NCI-H2107 treated with DMSO at 0.1 percent for 48 hours (cell line): ENCODE data around the gene ENTPD3.
"Not testable (repeated sequence)": the region's sequence is repeated elsewhere in the genome, so short reads cannot be mapped to it uniquely, and the experiment has no call there.

Experiments used
- DNase-seq: peaks from one replicate; lab custom pipeline; 2025; ENCODE audit not compliant: unreplicated experiment; lab: John Stamatoyannopoulos, UW

Gene ENTPD3

DNA sequence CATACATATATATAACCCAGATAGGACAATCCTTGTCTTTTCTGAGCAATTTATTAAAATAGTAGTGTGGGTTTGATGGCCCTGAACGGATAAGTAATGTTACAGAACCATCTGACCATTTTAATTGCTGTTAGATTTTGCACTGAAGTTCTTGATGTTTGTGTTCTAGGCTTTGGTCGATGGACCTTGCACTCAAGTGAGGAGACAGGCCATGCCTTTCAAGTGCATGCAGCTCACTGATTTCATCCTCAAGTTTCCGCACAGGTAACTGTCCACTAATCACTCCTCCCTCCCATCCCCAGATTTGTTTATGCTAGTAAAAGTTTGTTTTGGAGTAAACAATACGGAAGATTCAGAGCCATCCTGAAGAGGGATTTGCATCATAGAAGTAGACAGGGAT lies 71.5 kb downstream of the ENTPD3 start:
- DNase-seq: no peak

DNA sequence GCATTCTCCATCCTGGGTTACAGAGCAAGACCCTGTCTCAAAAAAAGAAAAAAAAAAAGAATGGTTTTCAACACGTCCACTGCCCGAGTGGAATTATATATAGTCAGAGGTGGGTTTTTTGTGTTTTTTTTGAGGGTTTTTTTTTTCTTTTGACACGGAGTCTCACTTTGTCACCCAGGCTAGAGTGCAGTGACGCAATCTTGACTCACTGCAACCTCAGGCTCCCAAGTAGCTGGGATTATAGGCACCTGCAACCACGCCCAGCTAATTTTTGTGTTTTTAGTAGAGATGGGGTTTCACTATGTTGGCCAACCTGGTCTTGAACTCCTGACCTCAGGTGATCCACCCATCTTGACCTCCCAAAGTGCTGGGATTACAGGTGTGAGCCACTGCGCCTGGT lies 73.5 kb downstream of the ENTPD3 start:
- not testable (repeated sequence) for DNase-seq

DNA sequence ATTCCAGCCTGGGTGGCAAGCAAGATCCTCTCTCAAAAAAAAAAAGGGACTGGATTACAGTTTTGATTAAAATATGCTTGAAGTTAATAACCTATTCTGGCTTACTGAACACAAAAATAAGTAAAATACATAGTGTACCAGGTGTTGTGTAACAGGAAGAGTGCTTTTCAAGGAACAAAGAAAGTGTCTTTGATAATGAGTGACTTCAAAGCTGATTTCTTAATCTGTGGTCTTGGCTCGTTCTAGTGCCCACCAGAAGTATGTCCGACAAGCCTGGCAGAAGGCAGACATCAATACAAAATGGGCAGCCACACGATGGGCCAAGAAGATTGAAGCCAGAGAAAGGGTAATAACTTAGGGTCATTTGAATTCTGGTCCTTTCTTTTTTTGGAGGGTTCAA lies 74.2 kb downstream of the ENTPD3 start:
- DNase-seq: no peak

DNA sequence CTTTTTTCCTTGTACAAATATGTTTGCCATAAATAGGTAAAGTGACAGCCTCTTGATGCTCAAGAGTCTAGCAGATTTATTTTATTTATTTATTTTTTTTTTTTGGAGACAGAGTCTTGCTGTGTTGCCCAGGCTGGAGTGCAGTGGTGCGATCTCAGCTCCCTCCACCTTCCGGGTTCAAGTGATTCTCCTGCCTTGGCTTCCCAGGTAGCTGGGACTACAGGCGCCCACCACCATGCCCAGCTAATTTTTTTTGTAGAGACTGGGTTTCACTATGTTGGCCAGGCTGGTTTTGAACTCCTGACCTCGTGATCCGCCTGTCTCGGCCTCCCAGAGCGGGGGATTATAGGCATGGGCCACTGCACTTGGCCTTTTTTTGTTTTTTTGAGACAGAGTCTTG lies 75.9 kb downstream of the ENTPD3 start:
- not testable (repeated sequence) for DNase-seq

DNA sequence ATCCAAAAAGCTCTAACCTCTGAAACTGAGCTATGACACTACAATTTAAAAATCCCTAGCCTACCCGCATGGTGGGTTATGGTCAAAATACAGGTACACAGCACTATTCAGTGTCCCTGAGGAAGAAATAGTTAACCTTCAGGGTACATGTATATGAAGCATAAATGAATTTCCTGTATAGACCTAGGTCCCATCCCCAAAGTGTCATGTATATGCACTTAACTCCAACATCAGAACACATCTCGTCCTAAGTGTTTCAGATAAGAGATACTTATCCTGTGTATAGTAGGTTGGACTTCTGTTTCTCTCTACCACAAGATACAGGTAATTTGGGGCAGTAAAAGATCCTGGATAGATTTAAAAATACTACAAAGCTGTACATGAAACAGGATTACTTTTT lies 76.6 kb downstream of the ENTPD3 start:
- DNase-seq: no peak

GRCh38 chr3:40464339-40465110 lies 77.5 kb downstream of the ENTPD3 start:
- DNase-seq: no peak

DNA sequence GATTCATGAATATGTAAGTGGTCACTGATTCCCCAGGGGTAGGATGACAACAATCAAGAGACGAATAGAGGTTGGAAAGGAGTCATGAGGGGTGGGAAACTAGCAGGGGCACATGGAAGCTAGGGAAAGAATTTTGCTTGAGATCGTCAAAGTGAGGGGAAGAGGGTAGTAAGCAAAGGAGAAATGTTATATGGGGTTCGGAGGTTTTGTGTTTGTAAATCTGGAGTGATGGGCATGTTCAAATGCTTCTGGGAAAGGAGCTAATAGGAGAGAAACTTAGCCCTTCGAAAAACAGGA lies 78.1 kb downstream of the ENTPD3 start:
- DNase-seq: no peak

DNA sequence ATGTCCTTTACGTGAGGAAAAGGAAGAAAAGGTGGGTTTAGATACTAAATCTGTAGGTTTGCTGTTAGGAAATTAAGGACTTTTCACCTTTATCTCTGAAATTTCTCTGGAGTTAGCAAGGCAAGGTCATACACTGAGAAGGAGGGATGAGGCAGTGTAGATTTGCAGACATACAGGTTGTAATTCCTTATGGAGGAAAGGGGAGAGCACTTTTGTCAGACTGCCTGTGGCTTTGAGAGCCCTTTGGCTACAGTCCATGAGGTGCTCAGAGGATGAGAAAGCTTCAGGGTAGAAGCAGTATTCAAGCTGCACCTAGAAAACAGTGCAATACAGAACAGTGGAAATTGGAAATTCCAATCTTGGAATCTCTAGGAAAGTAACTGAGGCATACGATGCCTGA lies 78.5 kb downstream of the ENTPD3 start:
- DNase-seq: no peak

- DNase-seq: no peak
These were observed 81.0 kb downstream of the ENTPD3 start for GRCh38 chr3:40468018-40468417.

DNA sequence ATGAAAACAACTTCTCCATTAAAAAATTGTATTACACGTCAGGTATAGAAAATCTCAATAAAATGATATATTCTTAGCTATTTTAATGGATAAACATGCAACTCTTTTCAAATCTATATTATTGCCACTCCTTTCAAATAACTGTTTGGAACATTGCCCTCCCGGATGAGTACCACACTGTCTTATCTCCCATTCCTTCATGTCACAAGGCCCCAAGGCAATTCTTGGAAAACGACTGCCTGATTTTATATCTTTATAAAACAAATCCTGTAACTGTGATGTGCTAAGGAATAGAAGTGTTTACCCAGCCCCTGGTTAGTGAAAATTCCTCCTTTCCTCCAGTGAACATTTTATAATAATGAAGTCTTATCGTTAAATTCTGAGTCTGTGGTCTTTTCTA lies 83.7 kb downstream of the ENTPD3 start:
- DNase-seq: no peak

DNA sequence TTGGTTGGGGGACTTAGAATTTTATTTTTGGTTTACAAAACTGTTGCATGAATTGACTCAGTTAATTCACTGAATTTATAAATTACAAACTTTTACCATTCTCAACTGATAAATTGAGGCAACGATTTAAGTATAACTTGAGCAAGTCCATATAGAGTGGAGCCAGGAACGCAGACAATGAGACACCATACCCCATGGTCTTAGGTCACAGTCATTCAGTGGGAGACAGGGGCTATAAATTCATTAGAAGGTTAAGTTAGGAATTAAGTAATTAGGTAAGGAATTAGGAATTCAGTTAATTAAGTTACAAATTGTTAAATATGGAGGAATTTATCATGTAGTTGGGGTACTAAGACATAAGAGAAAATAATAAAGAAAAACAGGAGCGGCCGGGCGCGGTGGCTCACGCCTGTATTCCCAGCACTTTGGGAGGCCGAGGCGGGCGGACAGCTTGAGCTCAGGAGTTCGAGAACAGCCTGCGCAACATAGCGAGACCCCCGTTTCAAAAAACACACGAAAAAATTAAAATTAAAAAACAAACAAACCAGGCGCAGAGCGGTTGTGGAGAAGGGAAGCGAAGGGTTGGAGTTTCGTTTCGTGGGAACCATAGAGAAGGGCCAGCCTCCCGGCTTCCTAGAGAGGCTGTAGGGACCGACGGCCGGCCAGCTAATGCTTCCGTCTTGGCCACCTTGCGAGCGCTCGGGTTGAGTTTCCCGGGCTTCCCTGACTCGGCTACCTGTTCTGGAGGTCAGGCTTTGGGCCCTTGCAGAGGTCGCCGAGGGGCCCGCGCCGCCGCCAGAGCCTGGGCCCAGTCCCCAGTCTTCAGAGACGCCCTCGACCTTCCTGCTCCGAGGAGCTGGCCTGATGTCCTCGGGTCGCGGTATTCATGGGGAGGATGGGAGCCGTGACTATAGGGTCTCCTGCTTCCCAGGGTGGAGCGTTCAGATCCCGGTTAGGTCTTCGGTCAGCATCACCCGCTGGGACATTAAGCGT lies 89.8 kb downstream of the ENTPD3 start, which contains the start of gene ZNF619:
Gene ZNF619, plus strand, starts transcription at position 645 of the 993 bp plus-strand sequence. CDS start 858 bp downstream, outside the sequence.
- no peak for DNase-seq

- DNase-seq: no peak
These were observed 90.7 kb downstream of the ENTPD3 start for GRCh38 chr3:40477666-40478065.
